T-helper 17 cell (primary cell): Measurements from ENCODE around the gene SH3BP2. TPM values are rescaled to one million over a fixed set of nuclear protein-coding genes. Genes with fewer than 3 reads are reported as not detected.

Experiments used
- ATAC-seq: fragments of 150-1000 bp; cut with Tn5 transposase; 2 replicates; pipeline ENCODE4 v1.10.0; 2021; ENCODE audit warnings: mild to moderate bottlenecking, moderate library complexity
- DNase-seq, 3 donors: peaks; one replicate each; pipeline versions ENCODE4 v3.0.0 to v3.0.0-alpha.2; 2020 to 2021
- H3K9me3 ChIP-seq: one replicate; pipeline ENCODE4 v1.7.0; 2013; ENCODE audit warnings: low read length, mild to moderate bottlenecking; ENCODE audit not compliant: control insufficient read depth, poor library complexity, severe bottlenecking
- H3K27ac Mint-ChIP-seq: one replicate; pipeline ENCODE4 v1.8.0; 2022; ENCODE audit warnings: mild to moderate bottlenecking, moderate library complexity, mixed read lengths
- H3K27me3 Mint-ChIP-seq: one replicate; pipeline ENCODE4 v1.8.0; 2022; ENCODE audit warnings: mixed read lengths
- H3K36me3 Mint-ChIP-seq: one replicate; pipeline ENCODE4 v1.8.0; 2022; ENCODE audit warnings: low read depth, mixed read lengths
- H3K4me1 Mint-ChIP-seq: one replicate; pipeline ENCODE4 v1.8.0; 2022; ENCODE audit warnings: mild to moderate bottlenecking, mixed read lengths
- H3K4me3 Mint-ChIP-seq: one replicate; pipeline ENCODE4 v1.8.0; 2022; ENCODE audit warnings: mild to moderate bottlenecking, moderate library complexity, mixed read lengths
- total RNA-seq, 4 donors: library from RNA in 2 of 4; stranded (reverse) in 2 of 4; gene quantifications; one replicate each; pipeline ENCODE4 v1.2.3 and lab custom pipeline; 2022 to 2026

The SH3BP2 gene
- total RNA-seq, 2 donors from 2014 or later, result 36.0 to 62.0 TPM

DNA sequence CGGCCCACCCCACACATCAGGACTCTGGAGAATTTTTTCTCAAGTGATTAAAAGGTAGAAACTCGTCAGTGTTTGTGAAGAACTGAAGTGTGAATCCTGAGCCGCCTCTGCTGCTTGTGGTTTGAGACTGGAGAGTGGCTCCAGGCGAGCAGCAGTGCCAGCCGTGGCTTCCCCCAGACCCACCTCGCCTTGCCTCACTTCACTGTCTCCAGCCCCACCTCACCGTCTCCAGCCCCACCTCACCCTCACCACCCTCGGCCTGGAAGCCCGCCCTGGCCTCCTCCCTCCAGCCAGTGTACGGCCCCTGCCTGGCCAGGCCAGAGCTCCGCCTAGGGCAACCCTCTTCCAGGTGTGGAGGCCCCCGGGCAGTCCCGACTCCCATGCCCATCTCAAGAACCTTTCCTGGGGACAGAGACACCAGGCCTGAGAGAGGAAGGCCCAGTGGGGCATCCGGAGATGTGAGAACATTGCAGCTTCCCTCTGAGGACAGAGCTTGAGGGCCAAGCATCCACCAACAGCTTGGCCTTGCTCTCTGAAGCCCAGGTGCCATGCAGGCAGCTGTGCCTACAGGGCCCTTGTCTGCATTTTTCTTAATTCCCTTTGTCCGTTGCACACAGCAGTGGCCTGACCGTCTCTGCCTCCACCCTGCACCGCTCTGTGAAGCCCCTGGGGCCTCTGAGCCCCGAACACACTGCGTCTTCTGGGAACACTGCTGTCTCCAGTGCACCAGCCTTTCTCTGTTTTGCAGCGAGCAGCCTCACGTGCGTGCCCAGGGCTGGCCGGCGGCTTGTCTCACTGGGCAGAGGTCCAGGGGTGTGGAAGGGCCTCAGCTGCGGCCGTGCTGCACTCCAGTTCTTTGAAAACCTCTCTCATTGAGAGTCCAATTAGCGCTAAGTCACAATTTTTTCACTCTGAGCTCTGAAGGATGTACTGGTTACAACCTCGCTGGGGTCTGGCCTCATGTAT, 13.8 kb downstream of the SH3BP2 start:
- H3K36me3 Mint-ChIP-seq, result no peaks in the 10 kb centered on the region
- ATAC-seq (peak; percentile 20), DNase-seq (no peak)
- H3K27ac Mint-ChIP-seq, result peak overlapping the region; percentile 60
- H3K4me1 Mint-ChIP-seq, result peaks cover 16% of the 10 kb centered on the region
- no peak overlapping the region for H3K4me3 Mint-ChIP-seq
- H3K9me3 ChIP-seq, result no peaks in the 10 kb centered on the region
- no peaks in the 10 kb centered on the region for H3K27me3 Mint-ChIP-seq

GRCh38 chr4:2807571-2807970, 14.7 kb downstream of the SH3BP2 start:
- peak overlapping the region; percentile 60 for H3K27ac Mint-ChIP-seq
- no peak overlapping the region for H3K4me3 Mint-ChIP-seq
- peaks cover 22% of the 10 kb centered on the region for H3K4me1 Mint-ChIP-seq
- no peak for DNase-seq
- no peaks in the 10 kb centered on the region for H3K27me3 Mint-ChIP-seq
- H3K36me3 Mint-ChIP-seq, result peaks cover 3% of the 10 kb centered on the region
- no peaks in the 10 kb centered on the region for H3K9me3 ChIP-seq
- no peak for ATAC-seq

- H3K36me3 Mint-ChIP-seq, result peaks cover 3% of the 10 kb centered on the region
- H3K27me3 Mint-ChIP-seq, result no peaks in the 10 kb centered on the region
Measured at GRCh38 chr4:2808001-2808400, 15.1 kb downstream of the SH3BP2 start.

DNA sequence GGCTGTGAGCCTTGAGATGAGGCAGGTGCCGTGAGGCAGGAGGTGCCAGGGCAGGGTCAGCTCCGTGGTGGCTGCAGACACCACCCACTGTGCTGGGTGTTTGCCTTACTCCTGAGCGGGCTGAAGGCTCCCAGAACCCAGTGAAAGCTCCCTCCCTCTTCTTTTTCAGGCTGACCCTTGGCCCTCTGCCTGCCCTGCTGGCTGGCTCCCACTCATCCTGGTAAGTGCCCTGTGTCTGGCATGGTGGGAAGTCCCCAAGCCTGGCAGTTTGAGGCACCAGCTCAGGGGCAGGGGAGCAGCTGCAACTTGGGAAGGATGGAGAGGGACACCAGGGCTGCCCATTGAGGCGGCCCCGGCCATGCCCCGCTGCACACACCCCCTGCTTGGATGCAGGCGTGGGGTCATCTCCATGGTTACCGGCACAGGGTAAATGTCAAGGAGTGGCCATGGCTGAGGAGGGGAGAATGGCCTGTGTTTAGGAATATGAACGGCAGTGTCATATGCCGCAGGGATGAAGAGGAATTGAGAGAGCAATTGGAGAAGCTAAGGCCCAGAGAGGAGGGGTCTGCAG, 16.8 kb downstream of the SH3BP2 start:
- Mint-ChIP-seq H3K27ac (no peak overlapping the region), H3K27me3 (no peaks in the 10 kb centered on the region), H3K4me3 (peak overlapping the region; percentile 15)

More at GRCh38 chr4:2808001-2808400, 15.1 kb downstream of the SH3BP2 start:
- H3K27ac Mint-ChIP-seq, result no peak overlapping the region
- no peaks in the 10 kb centered on the region for H3K9me3 ChIP-seq
- ATAC-seq, result no peak
- H3K4me1 Mint-ChIP-seq, result peaks cover 26% of the 10 kb centered on the region
- no peak for DNase-seq
- H3K4me3 Mint-ChIP-seq, result no peak overlapping the region

DNA sequence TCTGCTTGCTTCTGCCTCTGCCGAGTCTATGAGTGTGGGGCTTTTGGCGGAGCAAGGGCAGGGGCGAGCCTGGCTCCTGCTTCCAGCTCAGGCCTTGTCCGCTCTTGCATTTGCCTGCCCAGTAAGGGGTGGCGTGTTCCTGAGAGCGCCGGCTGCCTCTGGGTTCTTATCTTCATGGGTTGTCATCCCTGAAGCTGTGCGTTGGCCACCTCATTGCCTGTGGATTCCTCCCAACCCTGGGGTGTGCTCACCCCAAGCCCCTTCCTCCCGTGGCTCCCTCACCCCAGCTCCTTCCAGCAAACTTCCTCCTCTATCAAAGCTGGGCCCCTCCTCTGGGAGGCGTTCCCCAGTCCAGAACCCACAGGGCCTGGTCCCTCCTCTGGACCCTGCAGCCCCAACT, 17.5 kb downstream of the SH3BP2 start:
- ATAC-seq, result no peak
- Mint-ChIP-seq H3K4me1 (peaks cover 43% of the 10 kb centered on the region), H3K27ac (peak overlapping the region; percentile 99), H3K27me3 (no peaks in the 10 kb centered on the region), H3K36me3 (peaks cover 6% of the 10 kb centered on the region), H3K4me3 (no peak overlapping the region)
- H3K9me3 ChIP-seq, result no peaks in the 10 kb centered on the region
- DNase-seq, result no peak

More for the DNA sequence above, 16.8 kb downstream of the SH3BP2 start:
- ATAC-seq (no peak), DNase-seq (no peak)
- H3K9me3 ChIP-seq, result no peaks in the 10 kb centered on the region
- H3K36me3 Mint-ChIP-seq, result peaks cover 6% of the 10 kb centered on the region
- peaks cover 41% of the 10 kb centered on the region for H3K4me1 Mint-ChIP-seq

DNA sequence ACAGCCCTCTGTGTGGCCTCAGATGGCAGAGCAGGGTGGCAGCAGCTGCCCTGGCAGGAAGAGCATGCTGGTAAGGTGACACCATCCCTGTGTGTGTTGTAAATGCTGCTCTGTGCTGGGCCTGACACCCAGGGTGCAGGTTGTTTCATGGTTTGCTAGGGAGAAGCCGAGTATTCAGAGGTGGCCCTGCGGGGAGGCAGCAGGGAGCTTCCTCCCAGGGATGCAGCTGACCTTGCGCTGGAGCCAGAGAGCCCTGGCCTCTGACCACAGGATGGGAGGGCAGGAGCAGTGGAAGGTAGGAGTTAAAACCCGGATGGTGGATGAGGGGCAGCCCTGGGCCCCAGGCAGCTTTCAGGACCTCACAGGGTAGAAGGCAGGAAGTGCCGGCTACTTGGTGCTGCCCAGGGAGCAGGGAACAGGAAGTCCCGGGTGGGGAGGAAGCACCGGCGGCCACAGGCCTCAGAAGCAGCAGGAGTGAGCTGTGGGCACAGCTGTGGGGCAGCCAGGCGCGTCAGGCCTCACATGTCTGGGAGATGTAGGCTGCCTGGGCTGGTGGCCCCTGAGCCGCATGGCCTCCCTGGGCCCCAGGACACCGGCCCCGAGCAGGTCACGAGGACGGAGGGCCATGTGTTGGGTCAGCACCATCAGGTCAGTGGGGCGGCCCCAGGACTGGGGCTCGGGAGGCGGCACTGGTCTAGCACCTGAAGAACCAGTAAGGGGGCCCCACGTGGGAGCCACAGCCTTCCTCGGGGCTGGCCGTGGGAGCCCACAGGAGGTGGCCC, 19.1 kb downstream of the SH3BP2 start:
- ATAC-seq (peak; percentile 73), DNase-seq (peak in 2 of 3 donors; percentile 39 to 45)
- Mint-ChIP-seq H3K27me3 (no peaks in the 10 kb centered on the region), H3K4me3 (peak overlapping the region; percentile 99), H3K36me3 (peaks cover 6% of the 10 kb centered on the region), H3K4me1 (peaks cover 48% of the 10 kb centered on the region), H3K27ac (peak overlapping the region; percentile 99)
- H3K9me3 ChIP-seq, result no peaks in the 10 kb centered on the region

DNA sequence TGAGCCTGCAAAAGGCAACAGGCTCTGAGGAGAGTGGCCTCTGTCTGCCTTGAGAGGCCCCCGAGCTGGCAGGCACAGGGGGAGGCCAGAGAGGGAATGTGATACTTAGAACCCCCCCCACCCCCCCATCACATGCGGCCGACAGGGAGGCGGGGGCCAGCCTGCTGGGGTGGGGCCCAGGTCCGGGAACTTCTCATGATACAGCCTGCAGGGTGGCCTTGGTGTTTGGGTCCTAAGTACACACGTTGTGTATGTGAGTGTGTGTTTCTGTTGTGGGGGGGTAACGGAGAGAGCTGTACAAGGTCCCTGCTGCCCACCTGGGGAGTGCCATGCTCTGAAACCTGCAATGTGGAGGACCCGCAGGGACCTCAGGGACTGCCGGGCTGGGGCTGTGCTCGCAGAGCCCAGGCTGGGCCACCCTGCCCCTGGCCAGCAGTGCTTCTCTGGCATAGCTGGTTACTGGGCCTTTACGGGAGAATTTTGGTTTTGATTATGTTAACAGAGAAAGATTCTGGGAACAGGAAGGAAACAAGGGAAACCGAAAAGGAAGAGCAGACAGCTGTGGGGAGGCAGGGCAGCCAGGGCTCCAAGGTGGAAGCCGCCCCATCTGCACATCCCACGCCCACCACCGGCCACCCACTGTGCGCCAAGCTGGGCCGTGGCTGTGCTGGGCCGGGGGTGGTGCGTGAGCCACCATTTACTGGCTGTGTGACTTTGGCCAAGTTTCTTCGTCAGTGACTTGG, 19.9 kb downstream of the SH3BP2 start:
- no peak for DNase-seq
- H3K27ac Mint-ChIP-seq, result peak overlapping the region; percentile 99
- peak overlapping the region; percentile 99 for H3K4me3 Mint-ChIP-seq
- peaks cover 6% of the 10 kb centered on the region for H3K36me3 Mint-ChIP-seq
- peaks cover 51% of the 10 kb centered on the region for H3K4me1 Mint-ChIP-seq
- no peaks in the 10 kb centered on the region for H3K27me3 Mint-ChIP-seq
- peak; percentile 20 for ATAC-seq
- no peaks in the 10 kb centered on the region for H3K9me3 ChIP-seq

DNA sequence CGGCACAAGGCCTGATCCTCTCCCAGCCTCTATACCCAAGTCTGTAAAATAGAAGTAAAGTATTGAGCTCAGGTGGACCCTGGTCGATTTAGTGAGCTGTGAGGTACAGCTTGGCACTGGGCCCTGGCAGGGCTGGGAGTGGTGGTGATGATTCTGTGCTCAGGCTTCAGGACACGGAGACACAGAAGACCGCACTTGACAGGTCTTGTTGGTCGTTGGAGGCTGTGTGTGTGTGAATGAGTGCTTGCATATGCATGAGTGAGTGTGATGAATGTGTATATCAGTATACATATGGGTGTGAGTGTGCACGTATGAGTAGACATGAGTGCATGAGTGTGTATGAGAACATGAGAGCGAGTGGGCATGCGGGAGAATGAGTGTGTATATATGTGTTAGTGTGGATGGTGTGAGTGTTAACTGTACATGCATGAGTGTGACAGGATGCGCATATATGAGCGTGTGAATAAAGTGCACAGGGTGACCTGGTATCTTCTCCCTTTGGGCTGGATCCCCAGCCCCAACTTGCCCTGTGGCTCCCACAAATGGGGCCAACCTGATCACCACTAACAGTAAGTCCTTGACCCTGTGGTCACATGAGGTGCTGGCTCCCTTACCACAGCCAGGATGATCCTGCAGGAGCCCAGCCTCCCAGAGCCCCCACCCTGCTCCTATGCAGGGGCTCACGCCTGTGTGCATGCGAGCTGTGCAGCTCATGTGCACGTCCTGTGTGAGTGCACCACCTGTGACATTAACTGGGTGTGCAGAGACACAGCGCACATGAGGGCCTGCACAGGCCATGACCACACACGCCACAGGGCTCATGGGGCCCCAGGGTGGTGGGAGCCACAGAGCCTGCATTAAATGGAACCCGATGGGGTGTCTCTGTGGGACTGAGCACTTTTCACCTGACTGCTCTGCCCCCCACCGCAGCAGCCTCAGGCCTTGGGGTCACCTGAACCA, 20.8 kb downstream of the SH3BP2 start:
- Mint-ChIP-seq H3K27ac (peak overlapping the region; percentile 99), H3K4me1 (peaks cover 51% of the 10 kb centered on the region), H3K27me3 (no peaks in the 10 kb centered on the region), H3K4me3 (peak overlapping the region; percentile 99), H3K36me3 (peaks cover 6% of the 10 kb centered on the region)
- ATAC-seq (no peak), DNase-seq (no peak)
- no peaks in the 10 kb centered on the region for H3K9me3 ChIP-seq

- no peaks in the 10 kb centered on the region for H3K27me3 Mint-ChIP-seq
- H3K4me1 Mint-ChIP-seq, result peaks cover 54% of the 10 kb centered on the region
- DNase-seq (no peak), ATAC-seq (no peak)
- no peaks in the 10 kb centered on the region for H3K9me3 ChIP-seq
- H3K36me3 Mint-ChIP-seq, result peaks cover 6% of the 10 kb centered on the region
- peak overlapping the region; percentile 74 for H3K27ac Mint-ChIP-seq
- H3K4me3 Mint-ChIP-seq, result peak overlapping the region; percentile 99
Measured at GRCh38 chr4:2814627-2815270, 21.9 kb downstream of the SH3BP2 start.

- ATAC-seq (no peak), DNase-seq (no peak)
- Mint-ChIP-seq H3K27ac (peak overlapping the region; percentile 74), H3K4me1 (peaks cover 51% of the 10 kb centered on the region), H3K4me3 (peak overlapping the region; percentile 82), H3K36me3 (peaks cover 6% of the 10 kb centered on the region), H3K27me3 (no peaks in the 10 kb centered on the region)
- H3K9me3 ChIP-seq, result no peaks in the 10 kb centered on the region
Measured at GRCh38 chr4:2816401-2816954, 23.6 kb downstream of the SH3BP2 start.

DNA sequence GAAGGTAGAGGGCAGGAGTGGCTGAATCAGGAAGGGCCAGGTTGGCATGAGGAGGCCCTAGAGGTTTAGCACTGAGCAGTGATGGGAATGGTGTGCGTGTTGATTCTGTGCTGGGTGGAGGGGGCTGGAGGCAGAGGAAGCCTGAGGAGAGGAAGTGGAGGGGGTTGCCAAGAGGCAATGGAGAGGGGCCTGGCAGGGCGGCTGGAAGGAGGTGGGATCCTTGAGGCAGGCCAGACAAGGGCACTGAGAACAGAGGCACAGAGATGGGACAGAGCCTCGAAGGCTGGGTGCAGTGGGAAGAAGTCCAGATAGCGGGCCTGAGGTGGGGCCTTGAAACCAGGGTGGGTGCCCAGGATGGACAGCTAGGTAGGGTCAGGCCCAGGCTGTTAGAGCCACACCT, 24.3 kb downstream of the SH3BP2 start:
- Mint-ChIP-seq H3K4me1 (peaks cover 45% of the 10 kb centered on the region), H3K27ac (peak overlapping the region; percentile 74), H3K36me3 (peaks cover 2% of the 10 kb centered on the region), H3K4me3 (peak overlapping the region; percentile 82), H3K27me3 (no peaks in the 10 kb centered on the region)
- no peaks in the 10 kb centered on the region for H3K9me3 ChIP-seq
- DNase-seq (no peak), ATAC-seq (no peak)
